Stimulated activated CD4-positive, alpha-beta T cell treated with anti-CD3 and anti-CD28 coated beads, Interleukin-15, amount 100 ng/mL, for 1 hour (primary cell): Measurements from ENCODE around the gene UBASH3B.
"Not testable (repeated sequence)": the region's sequence is repeated elsewhere in the genome, so short reads cannot be mapped to it uniquely, and the experiment has no call there.

Experiments used
- DNase-seq, 2 donors: peaks; one replicate each; pipeline ENCODE4 v3.0.0-alpha.2; 2020; ENCODE audit warnings: low read depth in 1 of 2, low spot score in 1 of 2

The UBASH3B gene

DNA sequence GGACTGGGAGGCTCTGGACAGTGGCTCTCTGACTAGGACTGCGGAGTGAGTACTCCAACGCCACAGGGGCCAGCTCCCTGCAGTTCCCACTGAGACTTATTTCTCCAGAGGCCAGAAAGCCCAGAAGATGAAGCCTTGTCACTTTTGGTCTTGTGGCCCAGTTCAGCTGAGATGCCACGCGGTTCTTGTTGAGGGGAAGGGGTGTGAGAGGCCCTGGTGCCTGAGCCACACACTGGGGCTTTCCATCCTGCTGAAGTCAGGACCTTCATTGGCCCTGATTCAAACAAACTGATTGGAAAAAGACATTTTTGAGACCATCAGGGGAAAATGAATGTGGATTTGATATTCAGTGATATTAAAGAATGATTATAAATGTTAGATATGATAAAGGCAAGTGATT, 73.6 kb downstream of the UBASH3B start:
- no peak for DNase-seq

DNA sequence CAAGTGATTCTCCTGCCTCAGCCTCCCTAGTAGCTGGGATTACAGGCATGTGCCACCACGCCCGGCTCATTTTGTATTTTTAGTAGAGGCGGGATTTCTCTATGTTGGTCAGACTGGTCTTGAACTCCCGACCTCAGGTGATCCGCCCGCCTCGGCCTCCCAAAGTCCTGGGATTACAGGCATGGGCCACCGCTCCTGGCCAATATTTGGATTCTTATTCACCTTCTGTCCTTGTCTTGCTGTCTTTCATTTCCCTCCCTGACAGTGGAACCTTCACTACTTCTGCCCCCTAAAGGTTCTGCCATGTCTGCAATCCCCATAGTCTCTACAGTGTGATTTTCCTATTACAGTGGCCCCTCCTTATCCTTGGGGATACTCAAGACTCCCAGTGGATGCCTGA, 75.2 kb downstream of the UBASH3B start:
- DNase-seq = not testable (repeated sequence)

DNA sequence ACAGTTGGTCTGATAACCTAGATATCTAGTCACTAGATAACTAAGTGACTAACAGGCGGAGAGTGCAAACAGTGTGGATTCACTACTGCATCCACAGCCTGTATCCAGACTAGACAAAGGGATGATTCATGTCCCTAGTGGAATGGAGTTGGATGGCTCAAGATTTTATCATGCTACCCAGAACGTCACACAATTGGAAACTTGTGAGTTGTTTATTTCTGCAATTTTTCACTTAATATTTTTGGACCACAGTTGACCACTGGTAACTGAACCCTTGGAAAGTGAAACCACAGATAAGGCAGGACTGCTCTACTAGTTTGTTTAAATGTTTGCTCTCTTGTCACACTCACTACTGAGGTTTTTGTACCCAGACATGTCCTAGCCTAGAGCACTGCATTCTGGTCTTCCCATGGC, 76.0 kb downstream of the UBASH3B start:
- DNase-seq = no peak

GRCh38 chr11:122732342-122733315, 77.1 kb downstream of the UBASH3B start:
- no peak for DNase-seq

DNA sequence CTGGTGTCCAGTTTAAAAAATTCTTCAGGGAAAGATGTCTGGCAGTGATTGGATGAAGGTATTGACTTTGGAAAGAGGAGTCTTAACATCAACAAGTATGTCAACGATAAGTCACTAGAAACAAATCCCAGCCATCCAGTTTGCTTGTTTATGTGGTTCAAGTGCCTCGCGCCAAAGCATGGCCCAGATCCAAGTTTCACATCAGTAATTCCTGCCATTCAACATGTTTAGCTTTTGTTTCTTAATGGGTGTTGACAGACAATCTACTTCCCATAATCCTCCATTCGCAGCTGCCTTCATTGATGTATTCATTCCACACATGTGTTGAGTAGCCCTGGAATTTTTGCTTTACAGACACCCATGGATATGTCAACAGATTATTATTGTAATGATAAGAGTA, 77.8 kb downstream of the UBASH3B start:
- DNase-seq = no peak

- DNase-seq = no peak
These were observed 79.5 kb downstream of the UBASH3B start for GRCh38 chr11:122734848-122735496.

GRCh38 chr11:122737951-122738693, 82.6 kb downstream of the UBASH3B start:
- DNase-seq = no peak

DNA sequence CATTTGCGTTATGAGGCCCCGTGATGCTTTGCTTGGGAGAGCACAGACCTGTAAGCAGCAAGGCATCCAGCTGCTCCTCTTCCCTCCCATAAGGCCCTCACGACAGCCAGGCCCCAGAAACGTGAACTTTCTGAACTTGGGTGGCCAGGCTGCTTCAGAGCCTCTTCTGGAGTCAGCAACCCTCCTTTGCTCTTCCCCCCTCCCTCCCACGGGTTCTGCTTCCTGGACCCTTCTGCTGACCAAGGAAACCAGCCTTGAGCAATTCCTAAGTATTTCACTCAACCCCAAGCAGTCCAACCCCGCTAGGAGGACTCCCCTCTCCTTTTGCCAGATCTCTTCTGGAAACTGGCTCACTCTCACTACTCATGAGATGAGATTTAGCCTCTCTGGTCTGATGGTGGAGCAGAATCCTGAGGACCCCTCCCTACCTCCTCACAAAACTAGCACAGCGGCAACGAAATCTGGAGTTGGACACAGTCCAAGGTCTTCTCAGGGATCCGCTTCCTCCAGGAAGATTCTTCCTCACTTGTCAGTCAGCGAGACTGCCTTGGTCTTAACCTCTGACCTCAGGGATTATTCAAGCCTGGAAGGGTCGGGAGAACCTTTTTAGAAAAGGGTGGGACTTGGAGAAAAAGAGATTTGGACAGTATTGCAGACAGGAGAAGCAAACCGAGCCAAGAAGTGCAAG, 86.2 kb downstream of the UBASH3B start:
- DNase-seq = no peak

DNA sequence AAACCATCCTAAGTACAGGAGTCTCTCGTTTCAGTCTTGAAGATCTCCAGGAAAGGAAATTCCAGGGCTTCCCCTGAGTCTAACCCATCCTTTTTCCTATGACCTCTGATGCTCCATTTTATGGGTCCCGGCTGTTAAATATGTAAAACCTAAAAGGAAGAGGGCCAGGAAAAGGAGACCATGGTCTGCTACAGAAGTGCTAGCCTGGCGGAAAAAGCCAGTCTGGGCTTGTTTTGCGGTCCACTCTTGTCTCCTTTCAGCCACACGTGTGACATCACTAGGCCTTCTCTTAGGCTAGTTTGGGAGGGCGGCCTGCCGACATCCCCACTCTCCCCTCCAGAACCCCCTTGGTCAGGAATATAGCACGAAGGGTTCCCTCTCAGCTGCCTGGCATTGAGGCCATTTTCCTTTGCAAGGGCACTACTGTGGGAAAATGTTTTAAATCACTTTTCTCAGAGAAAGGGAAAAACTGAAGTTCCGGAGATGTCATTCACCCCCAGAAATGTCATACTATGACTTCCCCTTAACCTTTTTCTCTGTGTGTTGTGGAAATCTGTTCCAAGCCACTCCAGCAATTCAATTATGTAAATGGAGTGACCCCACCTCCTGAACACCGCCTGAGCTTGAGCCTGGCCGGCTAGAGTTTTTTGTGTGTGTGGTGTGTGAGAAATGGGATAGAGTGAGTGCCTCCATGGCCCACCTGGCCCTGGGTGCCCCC, 86.9 kb downstream of the UBASH3B start:
- no peak for DNase-seq

DNA sequence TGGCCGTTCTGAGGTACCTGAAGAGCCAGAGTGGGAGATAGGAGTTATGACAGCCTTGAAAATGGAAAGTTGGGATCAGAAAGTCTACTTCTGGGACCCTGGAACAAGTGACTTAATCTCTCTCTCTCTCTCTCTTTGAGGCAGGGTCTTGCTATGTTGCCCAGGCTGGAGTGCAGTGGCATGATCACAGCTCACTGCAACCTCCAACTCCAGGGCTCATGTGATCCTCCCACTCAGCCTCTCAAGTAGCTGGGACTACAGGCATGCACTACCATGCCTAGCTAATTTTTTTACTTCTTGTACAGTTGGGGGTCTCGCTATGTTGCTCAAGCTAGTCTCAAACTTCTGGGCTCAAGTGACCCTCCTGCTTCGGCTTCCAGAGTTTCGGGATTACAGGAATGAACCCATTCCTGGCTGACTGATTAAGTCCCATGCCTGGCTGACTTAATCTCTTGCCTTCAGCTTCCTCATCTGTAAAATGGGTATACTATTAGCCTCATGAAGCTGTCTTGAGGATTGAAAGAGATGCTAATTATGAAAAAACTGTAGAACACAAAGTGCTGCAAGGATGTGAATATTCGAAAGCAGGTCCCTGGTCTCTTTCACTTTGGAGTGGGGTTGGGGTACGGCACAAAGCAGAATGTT, 87.7 kb downstream of the UBASH3B start:
- DNase-seq = no peak

DNA sequence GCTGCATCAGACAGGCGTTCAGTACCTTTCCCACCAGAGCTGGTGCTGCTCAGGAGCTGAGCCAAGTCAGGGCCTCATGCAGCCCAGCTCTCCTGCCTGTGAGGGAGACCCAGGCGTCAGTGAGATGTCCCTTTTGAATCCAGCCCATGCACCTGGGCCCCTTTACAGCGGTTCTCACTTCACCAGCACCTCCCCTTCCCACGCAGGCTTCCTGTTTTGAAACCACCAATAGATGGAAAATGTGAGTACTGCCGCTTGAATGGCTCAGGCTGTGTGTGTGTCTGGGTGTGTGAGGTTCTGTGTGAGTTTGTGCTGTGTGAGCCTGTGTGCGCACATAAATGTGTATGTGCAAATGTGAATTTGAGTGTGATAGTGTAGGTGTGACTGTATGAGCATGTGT, 88.4 kb downstream of the UBASH3B start:
- DNase-seq = peak; percentile 54 to 64

- no peak for DNase-seq
These were observed 88.8 kb downstream of the UBASH3B start for GRCh38 chr11:122744357-122744756.

DNA sequence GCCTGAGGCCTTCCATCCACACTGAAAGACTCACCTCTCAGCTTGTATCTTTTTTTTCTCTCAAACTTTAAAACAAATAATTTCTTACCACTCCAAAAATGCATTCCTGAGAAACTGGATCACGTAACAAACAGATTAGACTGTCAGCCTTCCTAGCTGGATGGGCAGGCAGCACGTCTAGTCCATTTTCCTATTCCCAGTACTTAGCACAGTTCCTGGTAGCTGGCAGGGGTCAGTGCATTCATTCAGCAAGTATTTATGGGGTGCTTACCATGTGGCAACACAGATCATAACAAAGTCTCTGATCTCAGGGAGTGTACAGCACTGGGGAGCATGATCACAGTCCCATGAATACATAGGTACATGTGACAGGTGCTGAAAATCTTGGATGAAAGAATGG, 89.6 kb downstream of the UBASH3B start:
- no peak for DNase-seq

DNA sequence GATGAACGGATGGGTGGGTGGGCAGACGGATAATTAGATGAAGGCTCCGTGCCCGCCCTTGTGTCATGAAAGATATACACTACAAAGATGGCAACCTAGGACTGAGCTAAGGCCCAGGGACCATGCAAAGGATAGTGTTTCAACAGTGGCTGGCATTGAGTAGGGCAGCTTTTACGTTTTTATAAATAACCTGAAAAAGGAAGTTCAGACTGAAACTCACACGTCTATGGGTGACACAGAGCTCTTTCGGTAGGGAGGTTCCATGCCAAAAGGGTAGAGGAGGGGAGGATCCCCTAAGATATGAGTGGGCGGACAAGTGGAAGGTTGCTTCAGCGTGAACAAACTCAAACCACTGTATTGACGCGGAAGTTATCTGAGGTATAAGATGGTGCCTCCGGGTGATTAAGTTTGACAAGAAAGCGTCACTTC, 90.5 kb downstream of the UBASH3B start:
- no peak for DNase-seq

- DNase-seq = no peak
These were observed 91.2 kb downstream of the UBASH3B start for GRCh38 chr11:122746611-122747244.

DNA sequence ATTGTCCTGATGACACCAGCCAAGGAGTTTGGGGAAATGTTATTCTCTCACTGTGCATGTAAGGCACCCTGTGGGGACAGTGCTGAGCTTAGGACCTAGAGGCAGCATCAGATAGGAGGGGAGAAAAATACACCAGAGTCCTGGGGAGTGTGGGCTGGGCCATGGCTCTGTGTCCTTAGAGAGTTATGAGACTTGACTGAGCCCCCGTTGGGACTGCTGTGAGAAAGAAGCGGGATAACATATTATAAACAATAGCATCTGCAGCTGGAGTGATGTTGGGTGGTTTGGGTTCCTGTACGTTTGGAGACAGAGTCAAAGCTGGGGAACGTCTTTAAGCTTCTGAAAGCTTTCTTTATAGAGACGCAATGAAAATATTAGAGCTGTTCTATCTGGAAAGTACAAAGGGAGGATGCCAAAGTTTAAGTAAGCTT, 91.8 kb downstream of the UBASH3B start:
- DNase-seq = no peak

DNA sequence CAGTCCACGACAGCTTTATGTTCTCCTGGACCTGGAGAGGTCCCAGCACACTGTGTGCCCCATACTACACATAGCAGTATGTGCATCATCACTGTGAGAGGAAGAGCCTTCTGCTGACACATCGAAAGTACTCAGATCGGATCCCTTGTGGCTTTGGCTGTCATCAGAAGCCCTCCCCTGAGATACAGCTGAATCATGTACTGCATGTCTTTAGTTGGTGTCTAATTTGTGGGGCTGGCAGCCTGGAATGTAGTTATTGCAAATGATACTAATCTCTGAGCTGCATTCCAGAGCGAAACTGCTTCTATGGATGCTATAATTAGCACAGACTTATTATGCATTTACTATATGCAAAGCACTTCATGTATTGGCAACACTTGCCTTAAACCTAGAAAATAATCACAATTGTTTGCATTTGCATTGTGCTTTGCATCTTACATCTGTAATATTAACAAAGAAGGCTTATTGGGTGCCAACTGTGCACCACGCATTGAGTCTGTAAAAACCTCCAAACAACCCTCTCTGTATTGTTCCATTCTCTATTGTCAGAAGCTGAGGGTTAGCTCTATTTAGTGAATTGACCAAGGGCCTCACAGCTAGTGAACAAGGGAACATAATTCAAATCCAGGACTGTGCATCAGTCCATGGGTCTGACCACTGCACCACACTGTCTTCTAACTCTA, 93.6 kb downstream of the UBASH3B start:
- no peak for DNase-seq

DNA sequence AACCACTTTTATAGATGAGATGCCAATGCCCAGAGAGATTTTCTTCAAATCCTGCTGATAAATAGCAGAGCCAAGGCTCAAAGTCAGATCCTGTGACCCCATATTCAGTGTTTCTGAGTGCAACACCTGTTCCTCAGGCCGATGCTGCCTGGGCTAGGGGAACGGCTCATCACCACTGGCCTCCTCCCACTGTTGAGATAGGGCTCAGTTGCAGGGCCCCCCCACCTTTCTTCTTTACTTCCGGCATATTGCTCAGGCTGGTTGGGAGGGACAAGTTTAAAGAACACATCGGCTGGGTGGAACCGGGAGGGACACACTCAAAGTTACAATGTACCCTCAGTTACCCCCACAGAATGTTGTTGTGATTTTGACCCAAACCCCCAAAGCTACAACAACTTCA, 94.5 kb downstream of the UBASH3B start:
- DNase-seq = no peak
